GM21528 (cell line): ENCODE measurements around the gene NAT16.
"Not testable (repeated sequence)": the region's sequence is repeated elsewhere in the genome, so short reads cannot be mapped to it uniquely, and the experiment has no call there.

Source experiments
- ATAC-seq: cut with Tn5 transposase; IDR thresholded peaks from one replicate; pipeline ENCODE4 v1.9.1; 2021; ENCODE audit warnings: mild to moderate bottlenecking, moderate library complexity; ENCODE audit not compliant: unreplicated experiment, low FRiP score

NAT16 gene

DNA sequence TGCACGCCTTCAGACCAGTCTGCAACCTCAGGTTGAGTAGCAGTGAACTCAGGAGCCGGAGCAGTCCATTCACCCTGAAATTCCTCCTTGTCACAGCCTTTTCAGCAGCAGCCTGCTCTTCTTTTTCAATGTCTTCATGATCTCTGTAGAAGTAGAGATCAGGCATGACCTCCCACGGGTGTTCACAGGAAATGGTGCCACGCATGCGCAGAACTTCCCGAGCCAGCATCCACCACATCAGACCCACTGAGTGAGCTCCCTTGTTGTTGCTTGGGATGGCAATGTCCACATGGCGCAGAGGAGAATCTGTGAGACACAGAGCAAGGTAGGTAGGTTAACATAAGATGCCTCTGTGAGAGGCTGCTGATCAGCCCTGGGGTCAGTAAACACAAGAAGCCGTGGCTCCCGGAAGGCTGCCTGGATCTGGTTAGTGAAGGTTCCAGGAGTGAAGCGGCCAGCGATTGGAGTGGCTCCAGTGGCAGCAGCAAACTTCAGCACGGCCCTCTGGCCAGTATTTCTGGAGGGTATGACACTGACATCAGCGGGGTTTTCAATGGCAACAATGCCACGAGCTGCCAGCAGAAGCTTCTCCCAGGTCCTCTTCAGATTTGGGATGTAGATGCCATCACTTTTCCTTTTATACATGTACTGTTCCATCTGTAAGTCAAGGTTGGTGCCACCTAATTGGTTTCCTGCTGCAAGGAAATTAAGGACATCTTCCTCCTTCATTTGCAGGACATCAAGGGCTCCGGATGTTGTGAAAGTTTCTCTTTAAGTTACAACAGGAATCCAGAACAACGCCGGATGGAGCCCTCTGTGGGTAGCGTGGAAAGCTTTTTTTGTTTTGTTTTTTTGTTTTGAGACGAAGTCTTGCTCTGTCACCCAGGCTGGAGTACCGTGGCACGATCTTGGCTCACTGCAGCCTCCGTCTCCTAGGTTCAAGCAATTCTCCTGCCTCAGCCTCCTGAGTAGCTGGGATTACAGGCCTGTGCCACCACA is 23.9 kb upstream of the NAT16 start:
- ATAC-seq, result not testable (repeated sequence)

DNA sequence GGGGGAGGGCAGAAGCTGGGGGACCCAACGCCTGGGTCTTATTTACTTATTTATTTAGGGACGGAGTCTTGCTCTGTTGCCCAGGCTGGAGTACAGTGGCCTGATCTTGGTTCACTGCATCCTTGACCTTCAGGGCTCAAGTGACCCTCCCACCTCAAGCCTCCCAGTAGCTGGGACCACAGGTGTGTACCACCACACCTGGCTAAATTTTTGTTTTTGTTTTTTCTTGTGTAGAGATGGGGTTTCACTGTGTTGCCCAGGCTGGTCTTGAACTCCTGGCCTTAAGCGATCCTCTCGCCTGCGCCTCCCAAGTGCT is 22.5 kb upstream of the NAT16 start:
- no peak for ATAC-seq

DNA sequence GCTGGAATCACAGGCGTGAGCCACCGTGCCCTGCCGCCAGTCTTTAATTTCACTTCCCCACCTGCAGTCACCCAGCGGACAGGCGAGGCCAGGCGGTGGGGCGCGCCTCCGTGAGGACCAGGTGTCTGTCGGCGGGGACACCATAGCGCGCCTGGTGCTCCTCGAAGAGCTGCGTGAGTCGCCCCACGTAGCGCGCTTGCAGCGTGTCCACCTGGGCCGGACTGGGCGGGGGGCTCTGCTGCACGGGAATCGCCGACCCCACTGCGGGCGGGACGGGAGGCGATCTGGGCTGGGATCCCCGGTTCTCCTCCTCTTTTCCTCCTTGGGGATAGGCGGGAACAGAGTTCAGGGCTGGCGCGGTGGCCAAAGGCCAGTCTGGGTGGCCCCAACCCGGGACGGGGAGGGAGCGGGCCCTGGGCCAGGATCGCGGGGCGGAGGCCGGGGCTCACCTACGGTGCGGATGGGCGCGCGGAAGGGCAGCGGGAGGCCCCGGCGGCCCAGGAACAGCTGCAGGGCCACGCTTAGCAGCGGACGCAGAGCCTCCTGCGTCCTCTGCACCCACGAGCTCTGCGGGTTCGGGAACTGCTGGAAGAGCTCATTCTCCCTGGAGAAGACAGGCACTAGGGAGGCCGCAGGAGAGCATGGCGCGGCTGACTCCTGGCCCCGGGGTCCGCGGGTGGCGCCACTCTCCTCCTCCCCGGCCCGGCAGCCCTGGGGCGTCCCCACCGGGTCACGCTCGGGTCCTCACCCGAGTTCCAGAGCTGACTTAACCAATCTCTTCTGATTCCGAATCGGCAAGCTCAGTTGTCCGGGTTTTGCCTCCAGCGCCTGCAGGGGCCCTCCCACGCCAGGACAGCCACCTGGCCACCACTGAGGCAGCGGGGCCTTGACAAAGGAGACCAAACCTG is 21.9 kb upstream of the NAT16 start:
- no peak for ATAC-seq

DNA sequence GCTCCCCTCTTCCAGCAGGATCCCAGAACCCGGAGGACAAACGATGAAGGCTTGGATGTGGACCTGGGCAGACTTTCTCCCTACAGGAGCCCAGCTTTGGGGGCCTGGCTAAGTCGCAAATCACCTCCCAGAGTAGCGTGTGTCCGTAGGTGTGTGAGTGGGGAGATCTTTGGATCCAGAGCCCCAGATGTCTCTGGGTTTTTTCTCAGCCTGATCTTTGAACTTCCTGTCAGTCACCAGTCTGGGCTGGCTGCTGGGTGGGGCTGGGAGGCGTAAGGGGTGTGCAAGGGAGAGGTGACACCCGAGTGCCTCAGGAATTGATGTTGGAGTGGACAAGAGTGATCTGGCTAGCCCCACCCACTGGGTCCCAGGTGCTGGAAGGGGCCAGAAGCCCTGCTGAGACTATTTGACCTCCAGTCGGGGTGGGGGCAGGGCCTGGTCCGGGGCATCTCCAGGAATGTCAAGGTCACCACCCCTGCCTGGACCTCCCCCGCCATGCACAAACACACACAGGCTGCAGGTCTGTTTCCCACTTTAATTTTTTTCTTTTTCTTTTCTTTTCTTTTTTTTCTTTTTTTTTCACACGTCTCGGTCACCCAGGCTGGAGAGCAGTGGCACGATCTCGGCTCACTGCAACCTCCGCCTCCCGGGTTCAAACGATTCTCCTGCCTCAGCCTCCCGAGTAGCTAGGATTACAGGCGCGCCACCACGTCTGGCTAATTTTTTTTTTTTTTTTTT is 20.9 kb upstream of the NAT16 start, which contains the start of gene MOGAT3:
Gene MOGAT3 (minus strand): TSS at position 175 of the 738 bp plus-strand sequence. CDS start 182 bp downstream, outside the sequence.
- ATAC-seq, result no peak

DNA sequence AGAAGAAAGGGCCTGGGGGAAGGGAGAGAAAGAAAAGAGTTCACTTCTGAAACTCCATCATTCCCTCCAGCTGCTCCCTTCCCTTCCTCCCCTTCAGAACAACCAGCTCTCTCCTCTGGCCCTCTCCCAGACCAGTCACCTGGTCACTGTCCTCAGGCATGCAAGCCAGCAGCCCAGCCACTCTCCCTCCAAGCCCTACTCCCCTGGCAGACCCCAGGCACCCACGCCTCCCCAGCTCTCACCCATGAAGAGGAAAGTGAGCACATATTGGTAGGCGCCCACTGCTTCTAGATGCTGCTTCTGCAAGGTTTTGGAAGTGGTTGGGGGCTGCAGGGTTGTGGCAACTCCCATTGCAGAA is 20.4 kb upstream of the NAT16 start:
- ATAC-seq, result no peak

DNA sequence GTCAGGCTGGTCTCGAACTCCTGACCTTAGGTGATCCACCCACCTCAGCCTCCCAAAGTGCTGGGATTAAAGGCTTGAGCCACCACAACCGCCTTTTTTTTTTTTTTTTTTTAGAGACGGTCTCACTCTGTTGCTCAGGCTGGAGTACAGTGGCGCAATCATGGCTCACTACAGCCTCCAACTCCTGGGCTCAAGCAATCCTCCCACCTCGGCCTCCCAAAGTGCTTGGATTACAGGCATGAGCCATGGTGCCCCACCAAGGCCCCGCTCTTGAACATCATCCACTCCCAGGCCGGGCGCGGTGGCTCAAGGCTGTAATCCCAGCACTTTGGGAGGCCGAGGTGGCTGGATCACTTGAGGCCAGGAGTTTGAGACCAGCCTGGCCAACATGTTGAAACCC is 19.4 kb upstream of the NAT16 start:
- ATAC-seq, result not testable (repeated sequence)

DNA sequence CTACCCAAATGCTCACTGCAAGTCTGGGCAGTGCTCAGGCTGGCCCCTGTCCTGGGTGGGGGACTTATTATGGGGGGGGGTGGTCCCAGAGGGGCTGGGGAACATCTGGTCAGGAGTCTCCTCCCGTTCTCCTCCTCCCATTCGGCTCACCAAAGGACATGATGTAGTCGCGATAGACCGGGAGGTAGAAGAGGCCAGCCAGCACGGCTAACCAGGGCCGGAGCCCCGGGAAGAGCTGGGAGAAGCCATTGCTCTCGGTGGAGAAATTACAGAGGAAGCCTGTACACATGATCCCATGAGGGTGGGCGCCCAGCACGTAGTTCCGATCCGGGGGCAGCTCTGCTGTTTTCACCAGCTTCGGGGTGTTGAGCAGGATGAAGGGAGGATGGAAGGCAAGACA is 18.4 kb upstream of the NAT16 start:
- no peak for ATAC-seq

DNA sequence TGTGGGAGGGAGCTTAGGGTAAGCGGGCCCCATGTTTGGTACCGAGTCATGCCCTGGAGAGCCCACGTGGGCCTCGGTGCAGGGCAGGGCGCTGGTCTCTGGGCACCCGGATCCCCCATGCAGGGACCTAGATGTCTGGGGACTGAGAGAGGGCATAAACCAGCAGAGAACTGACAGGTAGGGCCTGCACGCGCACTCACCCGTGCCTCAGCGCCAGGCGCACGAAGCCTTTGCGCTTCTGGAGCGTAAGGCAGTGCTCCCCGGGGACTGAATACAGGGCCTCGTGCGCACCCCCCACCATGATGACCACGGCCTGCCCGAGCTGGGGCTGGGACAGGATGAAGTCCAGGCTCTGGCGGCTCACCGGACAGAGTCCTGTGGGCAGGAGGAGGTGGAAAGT is 17.9 kb upstream of the NAT16 start:
- no peak for ATAC-seq

DNA sequence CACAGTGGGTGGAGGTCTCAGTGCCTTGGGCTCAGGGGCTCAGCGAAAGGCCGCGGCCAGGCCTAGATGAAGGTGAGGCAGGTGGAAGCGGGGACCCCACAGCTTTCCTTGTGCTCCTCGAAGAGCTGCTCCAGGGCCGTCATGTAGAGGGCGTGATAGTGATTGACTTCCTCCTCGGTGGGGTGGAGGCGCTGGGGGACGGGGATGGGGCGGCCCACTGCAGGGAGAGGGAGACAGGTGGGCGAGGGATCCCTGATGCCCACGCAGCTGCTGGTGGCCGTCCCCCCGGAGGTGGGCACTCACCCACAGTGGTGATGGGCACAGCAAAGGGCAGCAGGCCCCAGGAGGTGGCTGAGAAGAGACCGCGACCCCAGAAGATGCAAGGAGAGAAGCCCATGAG is 15.8 kb upstream of the NAT16 start:
- ATAC-seq, result no peak

DNA sequence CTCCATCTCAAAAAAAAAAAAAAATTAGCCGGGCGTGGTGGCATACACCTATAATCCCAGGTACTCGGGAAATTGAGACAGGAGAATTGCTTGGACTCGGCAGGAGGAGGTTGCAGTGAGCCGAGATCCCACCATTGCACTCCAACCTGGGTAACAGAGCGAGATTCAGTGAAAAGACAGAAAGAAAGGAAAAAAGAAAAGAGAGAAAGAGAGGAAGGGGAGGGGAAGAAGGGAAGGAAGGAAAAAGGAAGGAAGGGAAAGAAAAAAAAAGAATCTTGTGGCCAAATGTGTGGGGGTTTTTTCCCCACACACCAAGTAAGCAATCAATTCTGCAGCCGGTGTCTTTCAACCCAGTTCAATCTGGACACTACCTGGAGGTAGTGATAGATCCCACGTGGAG is 9.0 kb upstream of the NAT16 start:
- ATAC-seq, result no peak

DNA sequence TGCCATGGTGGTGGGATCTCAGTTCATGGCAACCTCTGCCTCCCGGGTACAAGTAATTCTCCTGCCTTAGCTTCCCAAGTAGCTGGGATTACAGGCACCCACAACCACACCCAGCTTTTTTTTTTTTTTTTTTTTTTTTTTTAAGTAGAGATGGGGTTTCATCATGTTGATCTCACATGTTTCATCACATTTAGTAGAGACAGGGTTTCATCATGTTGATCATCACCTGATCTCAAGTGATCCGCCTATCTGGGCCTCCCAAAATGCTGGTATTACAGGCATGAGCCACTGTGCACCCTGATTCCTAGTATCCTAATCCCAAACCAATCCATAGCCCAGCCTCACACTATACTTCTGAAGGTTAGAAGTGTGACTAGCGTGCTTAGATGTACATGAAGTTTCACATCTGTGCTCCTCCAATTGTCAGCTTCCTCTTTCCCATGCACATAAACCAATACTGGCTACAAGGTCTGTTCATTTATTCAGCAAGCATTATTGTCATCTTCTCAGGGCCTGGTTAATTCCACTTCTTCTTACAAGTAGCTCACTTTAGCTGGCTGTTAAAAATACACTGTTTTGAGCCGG is 6.8 kb upstream of the NAT16 start:
- ATAC-seq, result no peak

DNA sequence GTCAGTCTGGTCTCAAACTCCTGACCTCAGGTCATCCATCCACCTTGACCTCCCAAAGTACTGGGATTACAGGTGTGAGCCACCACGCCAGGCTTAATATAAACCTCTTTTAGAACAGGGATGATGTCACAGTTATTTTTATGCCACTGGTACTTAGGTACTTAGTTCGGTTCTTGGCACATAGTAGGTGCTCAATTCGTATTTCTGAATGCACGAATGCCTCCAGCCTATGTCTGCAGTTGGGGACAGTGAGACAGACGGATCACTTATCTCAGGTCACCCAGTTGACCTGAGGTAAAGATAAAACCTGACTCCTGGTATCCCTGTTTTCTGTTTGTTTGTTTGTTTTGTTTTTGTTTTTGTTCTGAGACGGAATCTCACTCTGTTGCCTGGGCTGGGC is 6.1 kb upstream of the NAT16 start:
- ATAC-seq, result no peak

DNA sequence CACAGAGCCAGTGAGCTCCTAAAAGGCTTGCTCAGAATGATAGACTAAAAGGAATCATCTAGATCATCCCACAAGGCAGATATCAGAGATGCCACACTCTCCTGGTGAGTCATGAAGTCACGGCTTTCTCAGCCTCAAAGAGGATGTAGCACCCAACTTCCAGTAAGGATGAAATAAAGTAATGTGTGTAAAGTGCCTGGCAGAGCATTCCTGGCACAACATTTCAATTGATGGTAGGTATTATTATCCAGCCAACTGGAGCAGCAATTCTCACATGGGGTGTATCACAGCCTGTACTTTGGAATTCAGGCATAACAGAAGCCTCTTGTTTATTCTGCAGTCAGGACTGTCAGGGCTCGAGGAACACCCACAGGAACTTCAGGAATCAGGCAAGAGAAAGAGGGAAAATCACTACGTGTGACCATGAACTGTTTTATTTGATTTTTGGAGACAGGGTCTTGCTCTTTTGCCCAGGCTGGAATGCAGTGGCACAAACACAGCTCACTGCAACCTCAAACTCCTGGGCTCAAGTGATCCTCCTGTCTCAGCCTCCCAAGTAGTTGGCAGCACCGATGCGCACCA is 5.3 kb upstream of the NAT16 start:
- no peak for ATAC-seq

DNA sequence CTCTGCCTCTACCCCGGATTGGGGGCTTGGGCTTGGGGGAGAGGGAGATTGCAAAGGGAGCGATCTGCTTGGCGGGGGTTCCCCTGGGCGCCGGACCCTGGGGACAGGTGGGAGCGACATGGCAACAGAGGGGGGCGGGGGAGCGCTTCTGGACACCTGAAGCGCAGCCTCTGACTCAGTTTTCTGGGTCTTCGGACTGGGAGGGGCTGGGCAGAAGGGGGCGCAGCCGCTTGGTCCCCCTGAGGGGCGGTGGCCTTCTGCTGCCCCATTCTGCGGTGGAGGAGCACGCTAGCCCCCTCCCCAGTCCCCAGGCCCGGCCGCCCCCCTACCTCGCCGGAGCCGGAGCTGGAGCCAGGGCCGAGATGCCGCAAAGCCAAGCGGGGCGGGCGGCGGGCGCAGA is 380 bp downstream of the NAT16 start:
- ATAC-seq, result no peak

DNA sequence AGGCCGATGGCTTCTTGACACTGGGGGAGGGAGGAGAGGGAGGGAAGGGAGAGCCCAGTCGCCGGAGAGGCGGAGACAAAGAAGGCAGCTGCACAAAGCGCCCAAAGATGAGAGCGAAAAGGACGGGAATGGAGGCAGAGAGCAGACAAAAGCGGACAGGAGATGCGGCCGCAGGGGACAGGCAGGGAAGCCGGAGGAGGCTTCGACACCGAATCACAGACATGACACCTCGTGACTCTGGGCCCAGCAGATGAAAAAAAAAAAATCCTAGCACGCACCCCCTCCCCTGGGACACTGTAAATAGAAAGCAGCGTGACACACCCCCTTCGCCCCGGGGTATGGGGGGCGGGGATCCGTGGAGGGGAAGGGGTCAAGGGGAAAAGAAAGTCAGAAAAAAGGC is 976 bp downstream of the NAT16 start:
- no peak for ATAC-seq

DNA sequence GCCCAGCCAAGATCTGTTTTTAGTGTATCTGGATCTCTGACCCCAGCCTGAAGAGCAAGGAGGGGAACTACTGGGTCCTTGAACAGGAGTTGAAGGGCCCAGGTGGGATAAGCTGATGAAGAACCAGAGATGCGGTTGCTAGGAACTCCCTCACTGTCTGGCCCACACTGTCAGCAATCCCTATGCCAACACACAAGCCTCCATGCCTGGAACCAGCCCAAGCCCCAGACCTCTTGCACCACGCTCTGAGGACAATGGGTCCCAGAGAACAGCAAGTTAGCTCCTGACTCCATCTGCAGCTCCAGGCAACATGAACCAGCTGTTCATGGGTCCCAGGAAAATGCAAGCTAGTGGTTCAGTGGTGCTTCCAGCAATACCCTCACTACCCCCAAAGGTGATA is 2.4 kb downstream of the NAT16 start:
- no peak for ATAC-seq

DNA sequence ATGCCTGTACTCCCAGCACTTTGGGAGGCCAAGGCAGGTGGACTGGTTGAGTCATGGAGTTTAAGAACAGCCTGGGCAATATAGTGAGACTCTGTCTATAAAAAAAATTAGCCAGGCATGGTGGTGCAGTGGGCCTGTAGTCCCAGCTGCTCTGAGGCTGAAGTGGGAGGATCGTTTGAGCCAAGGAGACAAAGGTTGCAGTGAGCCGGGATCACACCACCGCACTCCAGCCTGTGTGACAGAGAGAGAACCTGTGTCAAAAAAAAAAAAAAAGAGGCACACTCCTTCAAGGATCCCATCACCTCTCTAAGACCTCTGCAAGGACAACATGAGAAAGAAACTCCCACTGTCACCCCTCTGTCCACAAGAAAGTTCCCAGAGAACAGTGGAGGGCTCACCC is 4.4 kb downstream of the NAT16 start:
- ATAC-seq, result no peak

DNA sequence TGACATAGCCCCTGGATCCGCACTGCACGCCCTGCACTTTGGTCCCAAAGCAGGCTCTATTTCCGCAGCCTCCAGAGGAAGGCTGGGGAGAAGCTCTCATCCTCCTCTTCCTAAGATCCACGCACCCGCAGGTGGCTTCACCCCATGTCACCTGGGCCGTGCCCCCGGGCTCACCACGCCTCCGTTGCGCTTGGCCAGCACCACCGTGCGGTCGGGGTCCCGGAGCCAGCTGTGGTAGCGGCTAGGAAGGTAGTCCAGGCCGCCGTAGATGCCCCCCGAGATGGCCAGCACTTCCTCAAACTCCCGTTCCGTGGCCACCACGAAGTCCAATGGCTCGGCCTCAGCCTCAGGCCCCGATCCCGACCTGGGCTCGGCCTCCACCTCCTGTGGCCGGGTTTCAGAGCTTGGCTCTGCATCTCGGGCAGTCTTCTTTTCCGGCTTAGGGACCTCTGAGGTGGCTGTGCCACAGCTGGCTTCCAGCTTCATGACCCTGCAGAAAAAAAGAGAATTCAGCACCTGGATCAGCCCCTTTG is 5.7 kb downstream of the NAT16 start:
- ATAC-seq, result no peak

DNA sequence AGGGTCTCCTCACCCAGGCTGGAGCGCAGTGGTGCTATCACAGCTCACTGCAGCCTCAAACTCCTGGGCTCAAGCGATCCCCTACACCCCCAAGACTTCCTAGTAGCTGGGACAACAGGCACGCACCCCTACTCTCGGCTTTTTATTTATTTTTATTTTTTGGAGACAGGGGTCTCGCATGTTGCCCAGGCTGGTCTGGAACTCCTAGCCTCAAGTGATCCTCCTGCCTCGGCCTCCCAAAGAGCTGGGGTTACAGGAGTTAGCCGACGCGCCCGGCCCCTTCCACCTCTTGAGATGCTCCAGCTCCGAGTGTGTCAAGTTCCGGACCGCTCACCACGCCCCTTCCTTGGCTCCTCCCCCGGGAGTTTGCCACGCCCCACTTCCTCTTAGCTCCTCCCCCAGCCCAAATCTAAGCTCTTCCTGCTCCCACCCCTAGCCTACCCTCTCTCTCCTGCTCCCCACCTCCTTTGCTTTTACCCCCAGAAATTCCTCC is 6.3 kb downstream of the NAT16 start:
- ATAC-seq, result no peak
